ENCODE measurements around the gene TES. TPM values are rescaled to one million over a fixed set of nuclear protein-coding genes. Genes with fewer than 3 reads are reported as not detected.

The TES gene
- polyA plus RNA-seq, 1 experiment, result 93.2 TPM

DNA sequence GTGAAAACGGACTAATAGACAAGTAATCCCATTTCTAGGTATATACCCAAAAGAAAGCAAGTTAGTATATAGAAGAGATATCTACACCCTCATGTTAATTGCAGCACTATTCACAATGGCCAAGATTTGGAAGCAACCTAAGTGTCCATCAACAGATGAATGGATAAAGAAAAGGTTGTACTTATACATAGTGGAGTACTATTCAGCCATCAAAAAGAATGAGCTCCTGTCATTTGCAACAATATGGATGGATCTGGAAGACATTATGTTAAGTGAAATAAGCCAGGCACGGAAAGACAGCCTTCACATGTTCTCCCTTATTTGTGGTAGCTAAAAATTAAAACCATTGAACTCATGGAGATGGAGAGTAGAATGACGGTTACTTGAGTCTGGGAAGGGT is 88.2 kb downstream of the TES start:
- ChIA-PET POLR2A (no interaction called here), CTCF (interaction anchor here (1.2 kb wide), 1 partner anchor 9 kb away, joined by 3 read pairs; no protein-coding TSS in a partner anchor)
- no peak for DNase-seq (ENCODE audit: low read depth)
- Histone ChIP-seq H3K36me3 (ENCODE audit: control insufficient read depth, insufficient read depth, low read length) (no peaks in the 10 kb centered on the region), H3K4me3 (ENCODE audit: low read depth, low read length) (no peak overlapping the region), H3K27me3 (ENCODE audit: control insufficient read depth, insufficient read depth, low read length) (no peaks in the 10 kb centered on the region)
- TF ChIP-seq, protein P1, sequence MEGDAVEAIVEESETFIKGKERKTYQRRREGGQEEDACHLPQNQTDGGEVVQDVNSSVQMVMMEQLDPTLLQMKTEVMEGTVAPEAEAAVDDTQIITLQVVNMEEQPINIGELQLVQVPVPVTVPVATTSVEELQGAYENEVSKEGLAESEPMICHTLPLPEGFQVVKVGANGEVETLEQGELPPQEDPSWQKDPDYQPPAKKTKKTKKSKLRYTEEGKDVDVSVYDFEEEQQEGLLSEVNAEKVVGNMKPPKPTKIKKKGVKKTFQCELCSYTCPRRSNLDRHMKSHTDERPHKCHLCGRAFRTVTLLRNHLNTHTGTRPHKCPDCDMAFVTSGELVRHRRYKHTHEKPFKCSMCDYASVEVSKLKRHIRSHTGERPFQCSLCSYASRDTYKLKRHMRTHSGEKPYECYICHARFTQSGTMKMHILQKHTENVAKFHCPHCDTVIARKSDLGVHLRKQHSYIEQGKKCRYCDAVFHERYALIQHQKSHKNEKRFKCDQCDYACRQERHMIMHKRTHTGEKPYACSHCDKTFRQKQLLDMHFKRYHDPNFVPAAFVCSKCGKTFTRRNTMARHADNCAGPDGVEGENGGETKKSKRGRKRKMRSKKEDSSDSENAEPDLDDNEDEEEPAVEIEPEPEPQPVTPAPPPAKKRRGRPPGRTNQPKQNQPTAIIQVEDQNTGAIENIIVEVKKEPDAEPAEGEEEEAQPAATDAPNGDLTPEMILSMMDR (IDR thresholded peaks at IDR 0.05; ENCODE audit: insufficient read depth, low read depth, low read length), result no peak

DNA sequence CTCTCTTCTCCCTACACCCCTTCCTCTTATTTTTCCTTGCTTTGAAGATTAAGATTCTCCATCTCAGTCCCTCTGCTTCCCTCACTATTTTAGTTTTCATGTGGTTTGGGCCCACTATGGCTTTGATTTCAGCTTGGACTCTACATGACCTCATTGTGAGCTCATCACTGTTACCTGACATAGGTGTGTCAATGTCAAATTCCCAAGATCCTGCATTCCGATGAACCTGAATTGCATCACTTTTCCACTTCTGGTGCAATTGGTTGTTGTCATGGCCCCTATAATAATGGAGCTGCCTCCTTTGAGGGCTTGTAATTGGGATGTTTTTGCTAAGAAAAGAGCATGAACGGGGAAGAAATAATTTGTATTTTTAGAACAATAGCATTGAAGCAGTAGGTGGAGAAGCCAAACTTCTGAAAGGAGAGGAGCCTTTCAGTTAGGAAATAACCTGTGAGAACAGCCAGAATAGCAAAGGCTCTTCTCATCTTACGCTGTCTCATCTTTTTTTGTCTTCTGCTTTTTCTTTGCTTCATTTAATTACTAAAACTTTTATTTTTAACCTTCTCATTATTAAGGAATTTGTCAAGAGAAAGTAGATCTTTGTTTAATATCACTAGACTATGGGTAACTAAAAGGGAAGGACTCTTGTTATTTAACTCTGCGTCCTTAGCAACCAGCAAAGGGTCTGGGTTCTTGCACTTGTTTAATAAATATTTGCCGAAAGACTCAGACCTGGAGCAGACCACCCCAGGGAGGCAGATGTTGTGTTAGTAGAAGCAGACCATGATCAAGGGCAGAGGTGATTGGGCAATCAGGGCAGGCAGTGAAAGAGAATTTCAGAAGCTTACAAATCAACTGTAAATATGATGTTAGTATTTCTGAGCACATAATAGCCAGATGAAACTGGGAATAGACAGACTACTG is 95.4 kb downstream of the TES start:
- Histone ChIP-seq H3K36me3 (ENCODE audit: control insufficient read depth, insufficient read depth, low read length) (no peaks in the 10 kb centered on the region), H3K27me3 (ENCODE audit: control insufficient read depth, insufficient read depth, low read length) (no peaks in the 10 kb centered on the region), H3K4me3 (ENCODE audit: low read depth, low read length) (no peak overlapping the region)
- TF ChIP-seq, protein P1 (IDR thresholded peaks at IDR 0.05; ENCODE audit: insufficient read depth, low read depth, low read length), result no peak
- no peak for DNase-seq (ENCODE audit: low read depth)
- POLR2A ChIA-PET, result no interaction called here
- CTCF ChIA-PET, result interaction anchor here (1.1 kb wide), 1 partner anchor 26 kb away, joined by 3 read pairs; no protein-coding TSS in a partner anchor

DNA sequence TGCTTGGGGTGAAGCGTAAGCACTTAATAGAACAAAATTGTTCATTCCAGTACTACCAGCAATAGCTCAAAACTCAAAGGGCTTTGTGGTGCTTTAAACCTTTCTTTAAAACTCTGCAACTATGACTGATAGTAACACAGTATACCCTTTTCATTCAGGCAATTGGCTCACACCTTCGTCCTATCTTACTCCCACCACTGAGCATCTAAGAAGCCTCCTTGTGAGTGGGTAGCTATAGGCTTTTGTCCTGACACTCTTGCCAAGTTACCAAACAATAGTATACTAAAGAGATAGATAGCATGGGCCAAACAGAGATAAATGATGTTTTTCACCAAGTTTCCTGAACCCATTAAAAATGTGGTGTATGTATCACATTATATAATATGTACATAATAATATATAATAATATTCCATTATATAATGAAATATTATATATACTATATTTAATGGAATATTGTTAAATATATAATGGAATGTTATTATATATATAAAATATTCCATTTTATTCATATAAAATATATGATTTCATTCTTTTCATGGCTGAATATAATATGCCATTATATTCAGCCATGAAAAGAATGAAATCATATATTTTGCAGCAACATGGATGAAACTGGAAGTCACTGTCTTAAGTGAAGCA is 96.2 kb downstream of the TES start:
- TF ChIP-seq, protein P1 (IDR thresholded peaks at IDR 0.05; ENCODE audit: insufficient read depth, low read depth, low read length), result no peak
- no peaks in the 10 kb centered on the region for H3K27me3 ChIP-seq (ENCODE audit: control insufficient read depth, insufficient read depth, low read length)
- POLR2A ChIA-PET, result no interaction called here
- no peak for DNase-seq (ENCODE audit: low read depth)
- H3K36me3 ChIP-seq (ENCODE audit: control insufficient read depth, insufficient read depth, low read length), result no peaks in the 10 kb centered on the region
- H3K4me3 ChIP-seq (ENCODE audit: low read depth, low read length), result no peak overlapping the region
- CTCF ChIA-PET, result interaction anchor here (1.1 kb wide), 1 partner anchor 26 kb away, joined by 3 read pairs; no protein-coding TSS in a partner anchor

DNA sequence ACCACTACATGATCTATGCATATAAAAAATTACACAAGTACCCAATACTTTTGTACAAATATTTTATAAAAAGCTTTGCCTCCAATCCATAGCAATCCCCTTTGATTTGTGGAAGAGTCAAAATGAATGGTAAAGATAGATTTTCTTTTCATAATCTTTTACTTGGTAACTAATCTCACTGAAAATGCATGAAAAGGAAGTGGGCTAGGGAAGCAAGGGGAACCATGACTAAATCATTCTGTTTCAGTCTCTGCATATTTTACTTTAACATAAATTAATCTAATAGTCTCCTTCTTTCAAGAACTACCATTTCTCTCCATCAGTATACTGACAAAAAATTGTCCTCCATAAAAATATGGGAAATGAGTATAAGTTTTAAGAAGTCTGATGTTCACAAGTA is 96.9 kb downstream of the TES start:
- H3K4me3 ChIP-seq (ENCODE audit: low read depth, low read length), result no peak overlapping the region
- no peak for DNase-seq (ENCODE audit: low read depth)
- TF ChIP-seq, protein P1 (IDR thresholded peaks at IDR 0.05; ENCODE audit: insufficient read depth, low read depth, low read length), result no peak
- ChIA-PET CTCF (interaction anchor here (0.8 kb wide), 1 partner anchor 9 kb away, joined by 3 read pairs; no protein-coding TSS in a partner anchor), POLR2A (interaction anchor here (0.6 kb wide), 1 partner anchor 128 kb away, joined by 4 read pairs; no protein-coding TSS in a partner anchor)
- H3K27me3 ChIP-seq (ENCODE audit: control insufficient read depth, insufficient read depth, low read length), result no peaks in the 10 kb centered on the region
- H3K36me3 ChIP-seq (ENCODE audit: control insufficient read depth, insufficient read depth, low read length), result no peaks in the 10 kb centered on the region

Other genes starting within 250 kb of the TES start
- gene TFEC, start 179.8 kb upstream of the TES start, polyA plus RNA-seq (2011; rRNA removed), result not detected in 2 replicates